SK-N-DZ (cell line): Measurements from ENCODE around the gene BNC1. TPM values are rescaled to one million over a fixed set of nuclear protein-coding genes. Genes with fewer than 3 reads are reported as not detected.
A peak's percentile ranks its signal among the peaks of the same experiment; 100 is the strongest.

ENCODE experiments used
- DNase-seq: peaks from one replicate; pipeline ENCODE4 v3.0.0-alpha.2; 2015; ENCODE audit warnings: low spot score
- polyA plus RNA-seq, 2 experiments: library from polyadenylated mRNA; depleted of rRNA; stranded (reverse); fragments of >200 nt; gene quantifications; 2 replicates each; pipeline ENCODE4 v1.2.3, GENCODE V29; 2014

BNC1 gene
- polyA plus RNA-seq (2014; cell fraction: cytosol; rRNA removed), result 0.03 TPM in 2 replicates
- polyA plus RNA-seq (2014; cell fraction: nucleus; rRNA removed), result 0.22 TPM in 1 of 2 replicates, not detected in the other

- DNase-seq, result no peak
These were observed at the start of gene BNC1 for GRCh38 chr15:83284559-83285283. Gene BNC1 (minus strand): TSS chr15:83284664. CDS start chr15:83284628, 36 bp downstream.

- no peak for DNase-seq
These were observed 42.6 kb upstream of the BNC1 start for GRCh38 chr15:83327041-83327440.

GRCh38 chr15:83324799-83325198 is 40.3 kb upstream of the BNC1 start:
- no peak for DNase-seq

GRCh38 chr15:83323296-83323711 is 38.8 kb upstream of the BNC1 start:
- no peak for DNase-seq

- DNase-seq, result no peak
These were observed 38.2 kb upstream of the BNC1 start for GRCh38 chr15:83322691-83323090.

GRCh38 chr15:83322061-83322460 is 37.6 kb upstream of the BNC1 start:
- DNase-seq, result no peak

GRCh38 chr15:83320844-83321243 is 36.4 kb upstream of the BNC1 start:
- DNase-seq, result no peak

- no peak for DNase-seq
These were observed 35.9 kb upstream of the BNC1 start for GRCh38 chr15:83320404-83320803.

GRCh38 chr15:83319771-83320170 is 35.3 kb upstream of the BNC1 start:
- no peak for DNase-seq

GRCh38 chr15:83318861-83319415 is 34.5 kb upstream of the BNC1 start:
- no peak for DNase-seq

GRCh38 chr15:83318036-83318435 is 33.6 kb upstream of the BNC1 start:
- no peak for DNase-seq

GRCh38 chr15:83312071-83312470 is 27.6 kb upstream of the BNC1 start:
- no peak for DNase-seq

- DNase-seq, result no peak
These were observed 26.3 kb upstream of the BNC1 start for GRCh38 chr15:83310521-83311456.

GRCh38 chr15:83308671-83309070 is 24.2 kb upstream of the BNC1 start:
- no peak for DNase-seq

- DNase-seq, result no peak
These were observed 22.1 kb upstream of the BNC1 start for GRCh38 chr15:83306561-83306960.

GRCh38 chr15:83305704-83306291 is 21.3 kb upstream of the BNC1 start:
- DNase-seq, result peak; percentile 82

- DNase-seq, result no peak
These were observed 20.6 kb upstream of the BNC1 start for GRCh38 chr15:83304861-83305703.

- no peak for DNase-seq
These were observed 19.1 kb upstream of the BNC1 start for GRCh38 chr15:83303535-83303934.

GRCh38 chr15:83300826-83301225 is 16.4 kb upstream of the BNC1 start:
- DNase-seq, result no peak

- no peak for DNase-seq
These were observed 15.0 kb upstream of the BNC1 start for GRCh38 chr15:83299462-83299861.

- no peak for DNase-seq
These were observed 11.0 kb upstream of the BNC1 start for GRCh38 chr15:83295417-83295816.
